ENCODE results near the gene CXorf66.

GRCh38 chrX:139932073-139932900 is 33.0 kb downstream of the CXorf66 start:
- TF ChIP-seq EZH2phosphoT487 (IDR thresholded peaks at IDR 0.05; ENCODE audit: insufficient read depth, low read depth), result no peak
- TF ChIP-seq EZH2 (IDR thresholded peaks at IDR 0.05; ENCODE audit: insufficient read depth, poor library complexity, severe bottlenecking), result no peak
